ENCODE data around the gene BAD.
"Not testable (repeated sequence)": the region's sequence is repeated elsewhere in the genome, so short reads cannot be mapped to it uniquely, and the experiment has no call there.

BAD gene

GRCh38 chr11:64327375-64327774, 42.9 kb upstream of the BAD start:
- no peak for DNase-seq (ENCODE audit: extremely low spot score)
- CTCF ChIA-PET, result interaction anchor here (1.0 to 1.5 kb wide), 2 partner anchors 10 to 28 kb away, joined by 3 to 4 read pairs; partner anchors contain the start of gene PRDX5
- no peak for TF ChIP-seq CTCF (IDR thresholded peaks at IDR 0.05; ENCODE audit: control extremely low read depth, extremely low read depth, low read depth, missing control alignments)
- POLR2A ChIA-PET, result interaction anchor here (1.8 kb wide), 1 partner anchor 10 kb away, joined by 5 read pairs; the partner anchor contains the start of genes PRDX5 and TRMT112

GRCh38 chr11:64324692-64325469, 40.4 kb upstream of the BAD start:
- ChIA-PET CTCF (interaction anchor here (1.2 to 1.8 kb wide), 3 partner anchors 24 to 125 kb away, joined by 3 to 4 read pairs (median 4); no protein-coding TSS in a partner anchor), POLR2A (interaction anchor here (0.6 to 1.3 kb wide), 3 partner anchors 10 to 1405 kb away, joined by 3 to 6 read pairs (median 5); partner anchors contain the start of gene STIP1)
- no peak for TF ChIP-seq CTCF (IDR thresholded peaks at IDR 0.05; ENCODE audit: control extremely low read depth, extremely low read depth, low read depth, missing control alignments)
- DNase-seq (ENCODE audit: extremely low spot score), result no peak

- POLR2A ChIA-PET, result interaction anchor here (1.3 kb wide), 2 partner anchors 11 to 138 kb away, joined by 3 read pairs; partner anchors contain the start of gene STIP1
- CTCF ChIA-PET, result interaction anchor here (1.1 to 2.5 kb wide), 6 partner anchors 8 to 126 kb away, joined by 3 to 14 read pairs (median 4); no protein-coding TSS in a partner anchor
These were observed 39.5 kb upstream of the BAD start for GRCh38 chr11:64323984-64324383.

GRCh38 chr11:64323373-64323772, 38.9 kb upstream of the BAD start:
- ChIA-PET POLR2A (interaction anchor here (1.3 kb wide), 2 partner anchors 12 to 137 kb away, joined by 3 read pairs; partner anchors contain the start of gene STIP1), CTCF (interaction anchor here (1.1 to 2.5 kb wide), 5 partner anchors 8 to 119 kb away, joined by 3 to 14 read pairs (median 4); no protein-coding TSS in a partner anchor)
- no peak for TF ChIP-seq CTCF (IDR thresholded peaks at IDR 0.05; ENCODE audit: control extremely low read depth, extremely low read depth, low read depth, missing control alignments)

More at GRCh38 chr11:64323984-64324383, 39.5 kb upstream of the BAD start:
- not testable (repeated sequence) for DNase-seq (ENCODE audit: extremely low spot score)

GRCh38 chr11:64322925-64323260, 38.4 kb upstream of the BAD start:
- CTCF ChIA-PET, result interaction anchor here (1.1 to 2.5 kb wide), 5 partner anchors 9 to 118 kb away, joined by 3 to 14 read pairs (median 4); no protein-coding TSS in a partner anchor
- POLR2A ChIA-PET, result interaction anchor here (1.3 kb wide), 1 partner anchor 12 kb away, joined by 3 read pairs; no protein-coding TSS in a partner anchor
- no peak for TF ChIP-seq CTCF (IDR thresholded peaks at IDR 0.05; ENCODE audit: control extremely low read depth, extremely low read depth, low read depth, missing control alignments)
- DNase-seq (ENCODE audit: extremely low spot score), result no peak

More at GRCh38 chr11:64323373-64323772, 38.9 kb upstream of the BAD start:
- no peak for DNase-seq (ENCODE audit: extremely low spot score)

- DNase-seq (ENCODE audit: extremely low spot score), result no peak
- ChIA-PET POLR2A (no interaction called here), CTCF (interaction anchor here (1.8 to 2.5 kb wide), 2 partner anchors 10 to 35 kb away, joined by 4 to 14 read pairs; no protein-coding TSS in a partner anchor)
- TF ChIP-seq CTCF (IDR thresholded peaks at IDR 0.05; ENCODE audit: control extremely low read depth, extremely low read depth, low read depth, missing control alignments), result no peak
These were observed 37.1 kb upstream of the BAD start for GRCh38 chr11:64321533-64321932.

All from GM10248 (cell line).